ENCODE measurements around the gene GCSH.
A peak's percentile ranks its signal among the peaks of the same experiment; 100 is the strongest.
"Not testable (repeated sequence)": the region's sequence is repeated elsewhere in the genome, so short reads cannot be mapped to it uniquely, and the experiment has no call there.

GCSH gene

DNA sequence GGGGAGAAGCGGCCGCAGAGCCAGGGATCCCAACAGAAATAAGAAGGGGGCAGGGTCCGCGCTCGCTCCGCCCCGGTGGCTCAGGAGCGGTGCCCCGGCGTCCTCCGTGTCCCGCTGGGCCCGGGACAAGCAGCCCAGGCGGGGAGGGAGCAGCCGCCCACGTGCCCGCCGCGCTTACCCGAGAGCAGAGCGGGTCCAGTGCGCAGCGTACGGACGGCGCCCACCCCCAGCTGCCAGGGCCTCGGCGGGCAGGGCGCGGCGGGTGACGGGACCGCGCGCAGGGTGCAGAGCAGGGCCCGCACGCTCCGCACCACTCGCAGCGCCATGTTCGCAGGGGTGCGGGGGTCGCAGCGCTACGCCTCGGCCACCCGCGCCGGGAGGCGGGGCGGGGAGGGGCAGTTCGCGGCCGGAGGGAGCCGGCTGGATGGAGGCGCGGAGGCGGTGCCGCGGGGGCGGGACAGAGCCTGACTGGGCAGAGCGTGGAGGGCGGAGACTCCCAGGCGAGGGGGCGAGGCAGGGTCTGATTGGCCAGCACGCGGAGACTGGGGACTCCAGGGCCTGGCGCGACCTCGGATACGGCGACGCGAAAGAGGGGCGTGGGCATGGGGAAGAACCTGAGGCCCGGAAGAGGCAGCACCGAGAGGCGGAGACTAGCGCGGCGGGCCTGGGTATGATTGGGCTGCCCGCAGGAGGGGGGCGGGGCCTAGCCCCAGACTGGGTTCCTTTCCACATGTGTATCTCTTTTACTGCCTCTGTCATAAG lies at the start of gene GCSH:
Gene GCSH, minus strand, starts transcription at position 443 of the 762 bp plus-strand sequence. Its CDS starts 117 bp downstream, at position 326.
- DNase-seq (ENCODE audit: low read depth), result peak; percentile 99

DNA sequence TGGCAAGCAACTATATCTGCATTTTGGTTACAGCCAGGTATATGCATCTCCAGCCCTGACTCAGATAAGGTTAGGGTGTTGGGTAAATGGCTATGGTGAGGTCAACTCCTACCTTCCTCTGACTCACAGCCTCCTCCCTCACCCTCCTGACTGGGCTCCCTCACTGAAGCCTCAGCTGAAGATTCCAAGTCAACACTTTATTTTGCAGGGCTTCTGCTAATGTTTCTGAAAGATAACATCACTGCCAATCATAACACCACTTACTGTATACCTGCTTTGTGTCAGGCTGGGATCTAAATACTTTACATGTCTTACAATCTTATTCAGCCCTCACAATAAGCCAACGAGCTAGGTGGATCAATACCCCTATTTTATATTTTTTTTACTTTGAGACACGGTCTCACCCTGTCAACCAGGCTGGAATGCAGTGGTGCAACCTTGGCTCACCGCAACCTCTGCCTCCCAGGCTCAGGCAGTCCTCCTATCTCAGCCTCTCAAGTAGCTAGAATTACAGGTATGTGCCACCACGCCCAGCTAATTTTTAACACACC lies 47.8 kb upstream of the GCSH start:
- no peak for DNase-seq (ENCODE audit: low read depth)

DNA sequence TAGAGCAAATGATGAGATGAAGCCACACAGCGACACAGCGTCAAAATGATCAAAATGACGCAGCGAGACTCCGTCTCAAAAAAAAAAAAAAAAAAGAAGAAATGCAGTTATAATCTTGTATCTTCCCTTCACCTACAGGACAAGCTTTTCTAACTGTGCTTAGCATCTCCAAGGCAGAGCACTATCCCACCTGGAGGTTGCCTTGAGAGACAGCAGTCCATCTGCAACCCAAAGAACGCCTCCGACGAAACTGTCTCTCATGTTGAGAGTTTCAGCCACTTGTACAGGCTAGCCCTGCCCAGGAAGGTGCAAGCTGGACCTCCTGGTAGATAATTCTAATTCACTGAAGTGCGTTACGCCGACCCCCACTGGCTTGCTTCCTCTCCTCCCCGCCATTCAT lies 46.7 kb upstream of the GCSH start:
- no peak for DNase-seq (ENCODE audit: low read depth)

DNA sequence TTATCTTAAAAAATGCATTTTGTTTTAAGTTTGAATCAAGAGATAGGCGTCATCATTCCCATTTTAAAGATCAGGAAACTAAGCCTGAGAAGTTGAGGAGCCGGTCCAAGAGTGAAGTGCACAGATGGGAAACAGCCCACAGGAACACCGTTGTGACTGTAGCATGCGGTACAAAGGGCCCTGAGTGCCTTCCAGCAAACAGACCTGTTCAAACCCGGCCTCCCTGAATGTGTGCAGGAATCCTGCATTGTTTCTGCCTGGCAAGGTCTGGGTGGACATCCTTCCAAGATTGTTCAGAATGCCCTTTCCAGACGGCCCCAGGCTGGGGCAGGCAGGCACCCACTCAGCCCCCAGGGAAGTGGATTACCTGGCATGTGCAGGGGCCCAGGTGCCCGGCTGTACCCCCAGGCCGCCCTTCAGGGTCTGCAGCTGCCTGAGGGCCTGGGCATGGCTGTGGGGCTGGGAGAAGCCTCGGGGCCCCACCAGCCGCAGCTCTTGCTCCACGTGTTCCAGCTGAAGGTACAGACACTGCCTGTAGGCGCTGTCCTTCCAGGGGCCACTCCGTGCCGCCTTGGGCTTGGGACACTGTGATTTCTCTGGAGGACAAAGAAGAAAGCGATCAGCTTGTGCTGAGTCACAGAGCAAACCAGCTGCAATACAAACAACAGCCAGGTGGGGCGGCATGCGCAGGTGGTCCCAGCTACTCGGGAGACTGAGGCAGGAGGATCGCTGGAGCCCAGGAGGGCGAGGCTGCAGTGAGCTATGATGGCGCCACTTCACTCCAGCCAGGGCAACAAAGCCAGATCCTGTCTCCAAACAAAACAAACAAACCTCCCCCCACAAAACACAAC lies 45.0 kb upstream of the GCSH start:
- no peak for DNase-seq (ENCODE audit: low read depth)

GRCh38 chr16:81138831-81139557 lies 42.8 kb upstream of the GCSH start:
- DNase-seq (ENCODE audit: low read depth), result no peak

DNA sequence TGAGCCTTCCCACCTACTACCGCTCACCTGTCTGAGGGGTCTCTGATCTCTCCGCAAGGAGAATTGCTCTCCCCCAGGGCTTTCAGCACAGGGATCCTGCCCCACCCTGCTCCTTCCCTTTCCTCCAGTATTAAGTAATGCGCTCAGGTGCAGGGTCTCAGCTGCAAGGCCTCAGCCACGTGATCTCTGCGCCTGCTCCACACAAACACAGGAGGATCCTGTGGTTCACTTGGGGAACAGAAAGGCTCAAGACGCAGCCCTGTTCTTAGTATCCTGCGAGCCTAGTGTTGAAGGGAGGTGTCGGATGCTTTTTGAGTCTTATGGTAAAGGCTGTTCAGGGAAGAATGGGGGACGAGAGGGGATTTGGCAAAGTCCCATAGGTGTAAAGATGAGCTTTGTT lies 41.6 kb upstream of the GCSH start:
- no peak for DNase-seq (ENCODE audit: low read depth)

- peak; percentile 78 for DNase-seq (ENCODE audit: low read depth)
Measured at GRCh38 chr16:81136390-81137335, 40.5 kb upstream of the GCSH start.

DNA sequence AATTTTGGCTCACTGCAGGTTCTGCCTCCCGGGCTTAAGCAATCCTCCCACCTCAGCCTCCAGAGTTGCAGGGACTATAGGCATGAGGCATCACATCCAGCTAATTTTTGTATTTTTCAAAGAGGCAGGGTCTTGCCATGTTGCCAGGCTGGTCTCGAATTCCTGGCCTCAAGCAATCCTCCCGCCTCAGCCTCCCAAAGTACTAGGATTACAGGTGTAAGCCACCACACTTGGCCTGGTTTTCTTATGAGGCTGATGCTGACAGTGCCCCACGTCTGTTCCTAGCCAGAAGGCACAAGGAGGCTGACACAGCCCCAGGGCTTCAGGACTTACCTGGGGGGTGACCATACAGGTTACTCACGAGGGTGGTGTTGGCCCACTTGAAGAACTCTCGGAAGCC lies 33.9 kb upstream of the GCSH start:
- DNase-seq (ENCODE audit: low read depth), result no peak

DNA sequence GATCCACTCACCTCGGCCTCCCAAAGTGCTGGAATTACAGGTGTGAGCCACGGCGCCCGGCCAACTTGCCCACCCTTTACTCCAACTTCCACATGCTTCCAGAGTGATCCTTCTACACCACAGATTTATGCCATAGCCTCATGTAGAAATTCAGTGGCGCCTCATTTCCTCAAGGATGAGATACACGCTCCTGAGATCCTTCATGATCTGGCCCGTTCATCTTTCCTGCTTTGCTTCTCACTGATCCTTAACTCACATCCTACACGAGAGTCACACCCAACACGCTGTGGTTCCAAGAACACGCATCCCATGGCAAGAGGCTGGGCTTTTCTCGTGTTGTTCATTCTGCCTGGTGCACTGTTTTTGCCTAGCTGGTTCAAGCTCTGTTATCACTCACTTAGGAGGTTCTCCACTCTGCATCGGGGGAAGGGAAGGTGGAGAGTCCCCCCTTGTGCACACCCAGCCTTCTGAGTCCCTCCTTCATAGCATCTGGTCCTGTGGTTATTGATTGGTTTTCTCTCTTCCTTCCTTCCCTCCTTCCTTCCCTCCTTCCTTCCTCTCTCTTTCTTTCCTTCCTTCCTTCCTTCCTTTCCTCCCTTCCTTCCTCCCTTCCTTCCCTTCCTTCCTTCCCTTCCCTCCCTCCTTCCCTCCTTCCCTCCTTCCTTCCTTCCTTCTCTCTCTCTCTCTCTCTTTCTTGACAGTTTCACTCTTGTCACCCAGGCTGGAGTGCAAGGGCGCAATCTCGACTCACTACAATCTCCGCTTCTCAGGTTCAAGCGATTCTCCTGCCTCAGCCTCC lies 32.7 kb upstream of the GCSH start:
- DNase-seq (ENCODE audit: low read depth), result peak; percentile 75

DNA sequence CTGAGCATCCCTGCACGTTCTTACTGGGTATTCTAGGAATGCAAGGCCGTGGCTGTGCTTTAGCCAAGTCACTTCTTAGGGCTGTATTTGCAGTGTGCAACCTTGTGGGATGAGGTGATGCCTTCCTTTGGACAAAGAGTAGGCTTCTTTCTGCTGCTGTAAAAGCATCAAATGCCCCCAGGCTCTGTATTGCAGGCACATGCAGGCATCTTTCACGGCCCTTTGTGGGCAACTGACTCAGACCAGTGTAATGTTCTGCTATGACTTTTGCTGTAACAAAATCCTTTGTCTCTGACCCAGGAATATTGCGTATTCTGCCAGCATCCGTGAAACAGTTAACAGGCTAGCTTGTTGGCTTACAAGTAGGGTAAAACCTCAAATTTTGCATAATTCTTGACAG lies 30.9 kb upstream of the GCSH start:
- DNase-seq (ENCODE audit: low read depth), result peak; percentile 96

DNA sequence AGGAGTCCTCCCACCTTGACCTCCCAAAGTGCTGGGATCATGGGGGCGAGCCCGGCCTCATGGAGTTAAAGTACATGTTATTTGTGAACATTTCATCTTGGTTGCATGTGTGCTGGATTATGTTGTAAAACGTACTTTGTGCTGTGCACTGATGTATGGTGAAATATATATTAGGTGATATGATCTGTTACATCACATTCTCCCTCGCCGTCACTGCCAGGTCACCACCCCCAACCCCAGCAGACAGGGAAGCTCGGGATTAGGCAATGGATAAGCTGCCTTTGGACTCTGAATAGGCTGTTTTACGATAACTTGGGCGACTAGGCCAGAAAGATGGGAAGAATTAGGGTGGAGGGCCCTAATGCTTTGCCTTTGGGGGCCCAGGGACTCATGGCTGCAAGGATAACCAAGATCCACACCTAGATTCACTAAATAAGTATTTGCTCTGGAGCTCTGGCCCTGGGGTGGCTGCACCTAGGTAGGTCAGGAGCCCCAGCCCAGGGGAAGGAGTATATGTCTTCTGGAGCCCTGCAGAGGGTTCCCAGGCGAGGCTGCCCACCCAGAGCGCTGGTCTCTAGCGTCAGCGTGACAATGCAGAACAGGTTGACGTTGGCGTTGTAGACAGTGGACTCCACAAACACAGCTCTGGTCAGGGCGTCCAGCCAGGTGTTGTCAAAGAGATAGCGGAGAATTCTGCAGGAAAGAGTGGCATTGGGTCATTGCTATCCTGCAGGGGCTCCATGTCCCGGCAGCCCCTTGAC lies 27.1 kb upstream of the GCSH start:
- DNase-seq (ENCODE audit: low read depth), result no peak

DNA sequence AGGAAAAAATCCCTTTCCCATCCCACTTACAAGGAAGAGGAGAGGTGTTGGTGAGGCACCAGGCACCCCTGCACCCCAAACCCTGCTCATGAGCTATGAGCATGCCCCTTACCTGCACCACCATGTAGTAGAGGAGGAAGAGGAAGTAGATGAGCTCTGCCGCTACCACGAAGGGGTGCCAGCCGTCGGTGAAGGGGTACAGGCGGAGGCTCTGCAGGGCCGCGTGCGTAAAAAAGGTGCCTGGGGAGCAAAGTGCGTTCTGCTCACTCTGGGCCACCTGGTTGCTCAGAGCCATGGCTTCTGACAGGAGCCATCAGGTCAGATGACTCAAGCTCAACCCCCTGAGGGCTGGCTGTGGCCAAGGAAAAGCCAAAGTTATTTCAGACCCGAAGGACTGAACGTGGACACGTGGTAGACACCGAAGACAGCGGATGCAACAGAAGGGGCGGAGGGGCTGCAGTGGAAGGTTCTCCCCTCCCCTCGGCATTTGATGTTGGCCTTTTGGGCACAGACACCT lies 25.3 kb upstream of the GCSH start:
- DNase-seq (ENCODE audit: low read depth), result no peak

DNA sequence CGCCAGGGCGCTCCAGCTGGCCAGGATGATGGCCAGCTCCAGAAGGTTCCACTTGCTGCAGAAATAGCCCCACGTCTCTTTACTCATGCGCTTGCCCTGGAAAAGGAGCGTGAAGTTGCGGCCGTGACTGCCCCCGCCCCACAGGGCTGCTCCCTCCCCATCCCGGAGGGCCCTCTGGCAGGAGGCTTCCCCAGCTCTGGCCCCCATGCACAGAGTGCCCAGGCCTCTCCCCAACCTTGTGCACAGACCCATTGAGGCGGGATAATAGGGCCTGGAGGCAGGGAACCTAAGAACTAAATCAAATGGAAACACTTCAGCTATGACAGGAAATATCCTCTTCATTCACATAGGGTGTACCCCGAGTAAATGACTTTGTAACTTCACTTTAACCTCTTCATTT lies 21.2 kb upstream of the GCSH start:
- no peak for DNase-seq (ENCODE audit: low read depth)

DNA sequence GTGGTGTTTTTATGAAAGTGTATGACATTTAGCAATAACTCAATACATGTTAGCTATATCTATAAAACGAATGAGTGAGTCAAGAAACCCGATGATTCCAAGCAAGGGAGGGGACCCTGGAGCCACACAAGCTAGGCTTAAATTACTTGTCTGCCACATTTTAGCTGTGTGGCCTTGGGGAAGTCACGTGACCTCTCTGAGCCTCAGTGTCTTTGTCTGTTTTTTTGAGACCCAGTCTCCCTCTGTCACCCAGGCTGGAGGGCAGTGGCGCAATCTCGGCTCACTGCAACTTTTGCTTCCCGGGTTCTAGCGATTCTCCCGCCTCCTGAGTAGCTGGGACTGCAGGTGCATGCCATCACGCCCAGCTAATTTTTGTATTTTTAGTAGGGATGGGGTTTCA lies 20.1 kb upstream of the GCSH start:
- no peak for DNase-seq (ENCODE audit: low read depth)

DNA sequence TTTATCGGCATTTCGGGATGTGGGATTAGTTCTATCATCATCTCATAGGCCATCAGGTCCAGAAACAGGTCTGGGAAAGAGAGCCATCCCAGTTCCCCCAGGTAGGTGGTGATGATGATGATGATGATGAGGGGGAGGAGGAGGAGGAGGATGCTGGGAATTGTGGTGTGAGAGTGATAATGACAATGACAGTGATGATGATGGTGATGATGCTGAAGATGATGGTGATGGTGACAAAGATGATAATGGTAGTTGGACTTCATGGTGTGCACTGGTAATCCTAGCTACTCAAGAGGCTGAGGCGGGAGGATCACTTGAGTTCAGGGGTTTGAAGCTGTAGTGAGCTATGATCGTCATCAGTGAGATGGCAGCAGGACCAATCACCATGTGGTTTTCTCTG lies 16.3 kb upstream of the GCSH start:
- DNase-seq (ENCODE audit: low read depth), result no peak

DNA sequence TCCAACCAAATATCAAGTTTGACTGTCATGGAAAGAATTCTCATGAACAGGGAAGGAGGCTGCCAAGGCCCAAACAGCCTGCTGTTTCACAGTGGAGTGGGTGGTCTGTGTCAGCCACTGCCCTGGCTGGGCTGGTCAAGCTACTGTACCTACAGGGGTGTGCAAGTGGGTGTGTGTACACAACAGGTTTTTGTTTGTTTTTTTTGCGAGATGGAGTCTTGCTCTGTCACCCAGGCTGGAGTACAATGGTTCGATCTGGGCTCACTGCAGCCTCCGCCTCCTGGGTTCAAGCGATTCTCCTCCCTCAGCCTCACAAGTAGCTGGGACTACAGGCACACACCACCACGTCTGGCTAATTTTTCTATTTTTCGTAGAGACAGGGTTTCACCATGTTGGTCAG lies 13.1 kb upstream of the GCSH start:
- DNase-seq (ENCODE audit: low read depth), result not testable (repeated sequence)

GRCh38 chr16:81107511-81107910 lies 11.3 kb upstream of the GCSH start:
- DNase-seq (ENCODE audit: low read depth), result no peak

DNA sequence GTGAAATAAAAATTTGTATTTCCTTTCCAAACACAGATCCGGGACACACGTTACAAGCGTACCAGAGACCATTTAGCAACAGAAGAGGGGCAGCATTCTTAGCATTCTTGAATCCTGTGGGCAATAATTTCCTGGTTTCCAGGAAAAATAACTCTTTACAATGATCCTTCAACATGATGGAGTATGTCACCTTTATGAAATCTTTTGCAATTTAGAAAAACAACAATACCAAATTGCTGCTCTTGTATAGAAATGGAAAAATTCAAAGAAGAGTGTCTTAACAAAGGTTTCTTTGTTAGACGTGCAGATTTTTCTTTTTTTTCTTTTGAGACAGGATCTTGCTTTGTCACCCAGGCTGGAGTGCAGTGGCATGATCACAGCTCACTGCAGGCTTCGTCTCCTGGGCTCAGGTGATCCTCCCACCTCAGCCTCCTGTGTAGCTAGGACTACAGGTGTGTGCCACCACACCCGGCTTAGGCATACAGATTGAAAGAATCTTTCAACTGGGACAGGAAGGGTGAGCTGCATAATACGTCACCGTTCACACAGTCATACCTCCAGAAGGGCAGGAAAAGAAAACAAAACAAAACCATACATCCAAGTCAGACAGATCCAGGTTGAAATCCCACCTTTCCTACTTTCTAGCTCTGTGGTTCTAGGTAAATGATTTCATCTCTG lies 10.8 kb upstream of the GCSH start:
- peak; percentile 9 for DNase-seq (ENCODE audit: low read depth)

GRCh38 chr16:81105946-81106345 lies 9.8 kb upstream of the GCSH start:
- DNase-seq (ENCODE audit: low read depth), result no peak

Data from EH (cell line).